ENCODE measurements around the gene RAB3C.

Gene RAB3C

GRCh38 chr5:58635416-58635815 lies 52.5 kb downstream of the RAB3C start:
- H3K36me3 ChIP-seq (ENCODE audit: control insufficient read depth, insufficient read depth, low read length): no peaks in the 10 kb centered on the region
- WGBS (ENCODE audit: insufficient coverage, insufficient read length): no CpG with 5 or more reads among the region's 2 CpGs
- DNase-seq (ENCODE audit: low read depth, low spot score): no peak

GRCh38 chr5:58640011-58640410 lies 57.1 kb downstream of the RAB3C start:
- Histone ChIP-seq H3K9me3 (ENCODE audit: control insufficient read depth, insufficient read depth, low read length) (no peaks in the 10 kb centered on the region), H3K27ac (ENCODE audit: low read length) (no peak overlapping the region), H3K36me3 (ENCODE audit: control insufficient read depth, insufficient read depth, low read length) (no peaks in the 10 kb centered on the region), H3K4me1 (ENCODE audit: control insufficient read depth, insufficient read depth, low read length) (no peaks in the 10 kb centered on the region), H3K4me3 (ENCODE audit: low read length) (no peak overlapping the region), H3K27me3 (ENCODE audit: control insufficient read depth, insufficient read depth, low read length) (no peaks in the 10 kb centered on the region)
- WGBS (ENCODE audit: insufficient coverage, insufficient read length): no CpG with 5 or more reads among the region's 3 CpGs
- DNase-seq (ENCODE audit: low read depth, low spot score): no peak

More at GRCh38 chr5:58635416-58635815, 52.5 kb downstream of the RAB3C start:
- no peak overlapping the region for H3K27ac ChIP-seq (ENCODE audit: low read length)
- H3K4me1 ChIP-seq (ENCODE audit: control insufficient read depth, insufficient read depth, low read length): no peaks in the 10 kb centered on the region
- H3K4me3 ChIP-seq (ENCODE audit: low read length): no peak overlapping the region
- H3K9me3 ChIP-seq (ENCODE audit: control insufficient read depth, insufficient read depth, low read length): no peaks in the 10 kb centered on the region
- no peaks in the 10 kb centered on the region for H3K27me3 ChIP-seq (ENCODE audit: control insufficient read depth, insufficient read depth, low read length)

DNA sequence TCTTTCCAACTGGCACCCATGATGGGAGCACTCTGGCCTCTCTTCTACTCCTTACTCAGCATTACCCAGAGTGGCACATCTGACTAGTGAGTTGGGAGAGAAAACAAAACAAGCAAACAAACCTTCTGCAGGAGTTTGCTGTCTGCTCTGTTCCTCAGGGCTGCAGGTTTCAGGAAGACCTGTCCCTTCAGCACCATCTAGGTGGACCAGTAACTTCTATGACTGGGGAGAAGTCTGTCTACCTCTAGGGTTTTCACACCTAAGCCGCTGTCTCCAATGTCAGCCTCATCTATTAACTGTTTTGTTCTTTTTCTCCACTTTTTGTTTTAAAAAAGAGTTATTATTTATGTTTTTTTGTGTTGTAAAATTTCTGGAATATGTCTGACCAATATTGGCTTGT lies 58.7 kb downstream of the RAB3C start:
- no peaks in the 10 kb centered on the region for H3K36me3 ChIP-seq (ENCODE audit: control insufficient read depth, insufficient read depth, low read length)
- H3K27me3 ChIP-seq (ENCODE audit: control insufficient read depth, insufficient read depth, low read length): no peaks in the 10 kb centered on the region
- H3K9me3 ChIP-seq (ENCODE audit: control insufficient read depth, insufficient read depth, low read length): no peaks in the 10 kb centered on the region
- DNase-seq (ENCODE audit: low read depth, low spot score): no peak
- WGBS (ENCODE audit: insufficient coverage, insufficient read length): no CpG with 5 or more reads among the region's 1 CpG
- H3K27ac ChIP-seq (ENCODE audit: low read length): no peak overlapping the region
- no peaks in the 10 kb centered on the region for H3K4me1 ChIP-seq (ENCODE audit: control insufficient read depth, insufficient read depth, low read length)
- H3K4me3 ChIP-seq (ENCODE audit: low read length): no peak overlapping the region

DNA sequence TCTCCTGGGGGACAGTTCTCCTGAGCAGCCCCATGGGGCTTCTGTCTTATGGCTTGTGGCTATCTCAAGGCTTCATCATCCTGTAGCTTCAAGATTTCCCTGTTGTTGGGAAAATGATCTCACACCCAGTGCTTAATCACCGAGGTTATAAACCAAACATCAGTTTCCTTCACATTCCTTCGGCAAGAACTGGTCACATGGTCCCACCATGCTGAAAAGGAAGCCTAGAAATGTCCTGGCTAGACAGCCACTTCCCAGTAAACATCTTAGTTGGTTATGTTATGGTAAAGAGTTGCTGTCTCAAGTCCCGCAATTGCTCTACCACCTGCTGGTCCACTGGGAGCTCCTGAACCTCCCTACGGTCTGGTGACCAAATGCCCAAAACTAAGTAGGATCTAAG lies 66.0 kb downstream of the RAB3C start:
- Histone ChIP-seq H3K27me3 (ENCODE audit: control insufficient read depth, insufficient read depth, low read length) (no peaks in the 10 kb centered on the region), H3K36me3 (ENCODE audit: control insufficient read depth, insufficient read depth, low read length) (no peaks in the 10 kb centered on the region), H3K4me1 (ENCODE audit: control insufficient read depth, insufficient read depth, low read length) (no peaks in the 10 kb centered on the region), H3K9me3 (ENCODE audit: control insufficient read depth, insufficient read depth, low read length) (no peaks in the 10 kb centered on the region), H3K27ac (ENCODE audit: low read length) (no peak overlapping the region), H3K4me3 (ENCODE audit: low read length) (no peak overlapping the region)
- no CpG with 5 or more reads among the region's 4 CpGs for WGBS (ENCODE audit: insufficient coverage, insufficient read length)
- DNase-seq (ENCODE audit: low read depth, low spot score): no peak

DNA sequence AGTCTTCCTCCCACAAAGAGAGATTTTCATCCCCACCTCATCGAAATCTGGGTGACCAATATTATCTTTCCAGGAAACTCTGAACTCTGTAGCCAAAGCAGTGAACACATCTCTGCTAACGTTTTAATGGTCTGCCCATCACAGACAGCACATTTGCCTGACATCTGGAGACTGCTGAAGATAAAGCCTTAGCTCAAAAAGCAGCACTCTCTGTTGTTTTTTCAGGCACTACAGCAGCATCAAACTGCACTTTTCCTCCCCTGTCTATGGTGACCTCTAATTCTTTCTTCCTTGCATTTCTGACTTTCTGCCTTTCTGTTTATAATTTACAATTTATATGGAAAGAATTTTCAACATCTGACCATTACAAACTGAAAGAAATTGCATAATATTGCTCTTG lies 66.8 kb downstream of the RAB3C start:
- Histone ChIP-seq H3K27ac (ENCODE audit: low read length) (no peak overlapping the region), H3K27me3 (ENCODE audit: control insufficient read depth, insufficient read depth, low read length) (no peaks in the 10 kb centered on the region), H3K9me3 (ENCODE audit: control insufficient read depth, insufficient read depth, low read length) (no peaks in the 10 kb centered on the region), H3K4me3 (ENCODE audit: low read length) (no peak overlapping the region), H3K36me3 (ENCODE audit: control insufficient read depth, insufficient read depth, low read length) (no peaks in the 10 kb centered on the region), H3K4me1 (ENCODE audit: control insufficient read depth, insufficient read depth, low read length) (no peaks in the 10 kb centered on the region)
- no CpG with 5 or more reads among the region's 2 CpGs for WGBS (ENCODE audit: insufficient coverage, insufficient read length)
- no peak for DNase-seq (ENCODE audit: low read depth, low spot score)

DNA sequence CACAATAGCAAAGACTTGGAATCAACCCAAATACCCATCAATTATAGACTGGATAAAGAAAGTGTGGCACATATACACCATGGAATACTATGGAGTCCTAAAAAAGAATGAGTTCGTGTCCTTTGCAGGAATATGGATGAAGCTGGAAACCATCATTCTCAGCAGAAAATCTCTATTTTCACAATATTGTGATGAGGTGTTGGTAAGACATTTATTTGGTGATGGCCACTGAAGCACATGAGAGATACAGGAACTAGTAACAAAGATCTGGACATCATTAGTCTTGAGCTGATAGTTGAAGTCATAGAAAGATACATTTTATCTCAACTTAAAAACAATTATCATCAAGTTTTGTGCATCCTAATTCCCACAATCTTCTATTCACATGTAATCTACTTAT lies 70.6 kb downstream of the RAB3C start:
- no peak overlapping the region for H3K27ac ChIP-seq (ENCODE audit: low read length)
- no peaks in the 10 kb centered on the region for H3K9me3 ChIP-seq (ENCODE audit: control insufficient read depth, insufficient read depth, low read length)
- no peaks in the 10 kb centered on the region for H3K4me1 ChIP-seq (ENCODE audit: control insufficient read depth, insufficient read depth, low read length)
- WGBS (ENCODE audit: insufficient coverage, insufficient read length): no CpG with 5 or more reads among the region's 1 CpG
- no peaks in the 10 kb centered on the region for H3K27me3 ChIP-seq (ENCODE audit: control insufficient read depth, insufficient read depth, low read length)
- no peak overlapping the region for H3K4me3 ChIP-seq (ENCODE audit: low read length)
- no peak for DNase-seq (ENCODE audit: low read depth, low spot score)
- no peaks in the 10 kb centered on the region for H3K36me3 ChIP-seq (ENCODE audit: control insufficient read depth, insufficient read depth, low read length)

GRCh38 chr5:58666141-58666540 lies 83.3 kb downstream of the RAB3C start:
- Histone ChIP-seq H3K27me3 (ENCODE audit: control insufficient read depth, insufficient read depth, low read length) (no peaks in the 10 kb centered on the region), H3K9me3 (ENCODE audit: control insufficient read depth, insufficient read depth, low read length) (no peaks in the 10 kb centered on the region), H3K4me3 (ENCODE audit: low read length) (no peak overlapping the region), H3K4me1 (ENCODE audit: control insufficient read depth, insufficient read depth, low read length) (no peaks in the 10 kb centered on the region), H3K36me3 (ENCODE audit: control insufficient read depth, insufficient read depth, low read length) (no peaks in the 10 kb centered on the region), H3K27ac (ENCODE audit: low read length) (no peak overlapping the region)
- no peak for DNase-seq (ENCODE audit: low read depth, low spot score)
- no CpG with 5 or more reads among the region's 1 CpG for WGBS (ENCODE audit: insufficient coverage, insufficient read length)

GRCh38 chr5:58666598-58667581 lies 84.0 kb downstream of the RAB3C start:
- Histone ChIP-seq H3K27ac (ENCODE audit: low read length) (no peak overlapping the region), H3K36me3 (ENCODE audit: control insufficient read depth, insufficient read depth, low read length) (no peaks in the 10 kb centered on the region), H3K4me1 (ENCODE audit: control insufficient read depth, insufficient read depth, low read length) (no peaks in the 10 kb centered on the region)

GRCh38 chr5:58670582-58670981 lies 87.7 kb downstream of the RAB3C start:
- no CpG with 5 or more reads among the region's 2 CpGs for WGBS (ENCODE audit: insufficient coverage, insufficient read length)

More at GRCh38 chr5:58666598-58667581, 84.0 kb downstream of the RAB3C start:
- WGBS (ENCODE audit: insufficient coverage, insufficient read length): no CpG with 5 or more reads among the region's 8 CpGs
- H3K27me3 ChIP-seq (ENCODE audit: control insufficient read depth, insufficient read depth, low read length): no peaks in the 10 kb centered on the region
- DNase-seq (ENCODE audit: low read depth, low spot score): no peak
- no peaks in the 10 kb centered on the region for H3K9me3 ChIP-seq (ENCODE audit: control insufficient read depth, insufficient read depth, low read length)
- H3K4me3 ChIP-seq (ENCODE audit: low read length): no peak overlapping the region

GRCh38 chr5:58671155-58671554 lies 88.3 kb downstream of the RAB3C start:
- H3K36me3 ChIP-seq (ENCODE audit: control insufficient read depth, insufficient read depth, low read length): no peaks in the 10 kb centered on the region
- no peak overlapping the region for H3K27ac ChIP-seq (ENCODE audit: low read length)
- no peak overlapping the region for H3K4me3 ChIP-seq (ENCODE audit: low read length)
- H3K4me1 ChIP-seq (ENCODE audit: control insufficient read depth, insufficient read depth, low read length): no peaks in the 10 kb centered on the region
- no peaks in the 10 kb centered on the region for H3K27me3 ChIP-seq (ENCODE audit: control insufficient read depth, insufficient read depth, low read length)
- no CpG with 5 or more reads among the region's 4 CpGs for WGBS (ENCODE audit: insufficient coverage, insufficient read length)
- no peak for DNase-seq (ENCODE audit: low read depth, low spot score)
- H3K9me3 ChIP-seq (ENCODE audit: control insufficient read depth, insufficient read depth, low read length): no peaks in the 10 kb centered on the region

More at GRCh38 chr5:58670582-58670981, 87.7 kb downstream of the RAB3C start:
- Histone ChIP-seq H3K9me3 (ENCODE audit: control insufficient read depth, insufficient read depth, low read length) (no peaks in the 10 kb centered on the region), H3K36me3 (ENCODE audit: control insufficient read depth, insufficient read depth, low read length) (no peaks in the 10 kb centered on the region), H3K4me3 (ENCODE audit: low read length) (no peak overlapping the region), H3K4me1 (ENCODE audit: control insufficient read depth, insufficient read depth, low read length) (no peaks in the 10 kb centered on the region), H3K27ac (ENCODE audit: low read length) (no peak overlapping the region), H3K27me3 (ENCODE audit: control insufficient read depth, insufficient read depth, low read length) (no peaks in the 10 kb centered on the region)
- no peak for DNase-seq (ENCODE audit: low read depth, low spot score)

DNA sequence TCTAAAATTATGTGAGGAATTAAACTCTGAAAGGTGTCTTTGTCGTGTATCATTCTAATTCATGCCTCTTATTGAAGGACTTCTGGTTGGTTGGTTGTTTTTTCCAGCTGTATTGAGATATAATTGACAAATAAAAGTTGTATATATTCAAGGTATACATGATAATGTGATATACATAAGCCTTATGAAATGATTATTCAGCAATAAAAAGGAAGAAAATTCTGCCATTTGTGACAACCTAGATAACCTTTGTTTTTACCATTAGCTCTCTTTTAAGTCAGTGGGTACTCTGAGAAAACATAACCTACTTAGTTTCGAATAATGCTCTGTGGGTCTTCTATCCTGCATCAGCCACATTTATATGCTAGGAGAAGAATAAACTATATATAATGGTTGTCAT lies 89.6 kb downstream of the RAB3C start:
- no peaks in the 10 kb centered on the region for H3K36me3 ChIP-seq (ENCODE audit: control insufficient read depth, insufficient read depth, low read length)
- no peak overlapping the region for H3K27ac ChIP-seq (ENCODE audit: low read length)
- no peak overlapping the region for H3K4me3 ChIP-seq (ENCODE audit: low read length)
- no peak for DNase-seq (ENCODE audit: low read depth, low spot score)
- H3K9me3 ChIP-seq (ENCODE audit: control insufficient read depth, insufficient read depth, low read length): no peaks in the 10 kb centered on the region
- H3K27me3 ChIP-seq (ENCODE audit: control insufficient read depth, insufficient read depth, low read length): no peaks in the 10 kb centered on the region
- H3K4me1 ChIP-seq (ENCODE audit: control insufficient read depth, insufficient read depth, low read length): no peaks in the 10 kb centered on the region
- WGBS (ENCODE audit: insufficient coverage, insufficient read length): no CpG with 5 or more reads among the region's 2 CpGs
